WERI-Rb-1 (cell line): ENCODE data around the gene BAZ1B.

Source experiments
- DNase-seq: peaks from one replicate; pipeline ENCODE4 v3.0.0-alpha.2; 2020
- H3K27ac ChIP-seq: fragments of 250-450 bp; sonication (Bioruptor Pico); 2 replicates; pipeline ENCODE4 v1.5.1; 2020; ENCODE audit warnings: mild to moderate bottlenecking, moderate library complexity
- H3K27me3 ChIP-seq: fragments of 250-450 bp; sonication (Bioruptor Pico); 2 replicates; pipeline ENCODE4 v1.5.1; 2021; ENCODE audit warnings: mild to moderate bottlenecking, low read depth, moderate library complexity; ENCODE audit not compliant: insufficient read depth, severe bottlenecking
- H3K36me3 ChIP-seq: fragments of 250-450 bp; sonication (Bioruptor Pico); 2 replicates; pipeline ENCODE4 v1.5.1; 2020; ENCODE audit warnings: mild to moderate bottlenecking, moderate library complexity
- H3K4me3 ChIP-seq: 2 replicates; pipeline ENCODE4 v1.5.1; 2011; ENCODE audit warnings: low read depth, mild to moderate bottlenecking, control low read depth, low read length
- H3K9me3 ChIP-seq: fragments of 250-450 bp; sonication (Bioruptor Pico); 2 replicates; pipeline ENCODE4 v1.5.1; 2021; ENCODE audit warnings: mild to moderate bottlenecking, moderate library complexity; ENCODE audit not compliant: severe bottlenecking
- TF ChIP-seq, protein P1 (sequence below): IDR thresholded peaks from 2 replicates; pipeline ENCODE4 v1.5.1; 2011; ENCODE audit warnings: low read depth, mild to moderate bottlenecking, control low read depth, inconsistent platforms, low read length

BAZ1B gene

DNA sequence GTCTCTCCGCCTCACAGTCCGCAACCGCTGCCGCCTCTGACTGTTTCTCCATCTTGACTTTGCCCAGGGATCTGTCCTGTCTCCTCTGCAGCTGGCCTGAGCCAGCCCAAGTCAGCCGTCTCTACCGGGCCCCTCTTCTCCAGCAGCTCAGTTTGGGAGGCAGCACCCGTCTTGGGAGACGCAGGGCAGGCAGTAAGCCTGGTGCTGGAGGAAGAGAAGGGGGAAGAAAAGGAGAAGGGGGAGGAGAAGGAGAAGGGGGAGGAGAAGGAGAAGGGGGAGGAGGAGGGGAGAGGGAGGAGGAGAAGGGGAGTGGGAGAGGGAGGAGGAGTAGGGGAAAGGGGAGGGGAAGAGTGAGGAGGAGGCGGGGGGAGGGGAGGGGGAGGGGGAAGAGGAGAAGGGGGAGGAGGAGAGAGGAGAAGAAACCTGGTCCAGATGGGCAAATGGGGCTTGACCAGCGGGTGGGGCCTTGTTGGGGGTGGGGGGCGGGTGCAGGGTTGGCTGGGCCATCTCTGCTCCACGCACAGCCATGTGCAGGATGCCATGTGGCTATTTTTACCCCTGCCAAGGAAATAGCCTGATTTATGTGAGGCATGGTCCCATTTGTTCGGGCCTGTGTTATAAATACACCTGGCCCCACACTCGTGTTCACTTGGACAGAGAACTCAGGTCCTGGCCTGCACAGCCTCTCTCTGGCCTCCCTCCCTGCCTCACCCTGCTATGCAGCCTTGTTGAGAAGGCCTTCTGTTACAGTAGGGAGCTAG lies 124.4 kb downstream of the BAZ1B start:
- H3K27ac ChIP-seq: peak overlapping the region; percentile 71
- no peaks in the 10 kb centered on the region for H3K9me3 ChIP-seq
- peak; percentile 30 for DNase-seq
- H3K4me3 ChIP-seq: no peak overlapping the region
- TF ChIP-seq, protein P1, sequence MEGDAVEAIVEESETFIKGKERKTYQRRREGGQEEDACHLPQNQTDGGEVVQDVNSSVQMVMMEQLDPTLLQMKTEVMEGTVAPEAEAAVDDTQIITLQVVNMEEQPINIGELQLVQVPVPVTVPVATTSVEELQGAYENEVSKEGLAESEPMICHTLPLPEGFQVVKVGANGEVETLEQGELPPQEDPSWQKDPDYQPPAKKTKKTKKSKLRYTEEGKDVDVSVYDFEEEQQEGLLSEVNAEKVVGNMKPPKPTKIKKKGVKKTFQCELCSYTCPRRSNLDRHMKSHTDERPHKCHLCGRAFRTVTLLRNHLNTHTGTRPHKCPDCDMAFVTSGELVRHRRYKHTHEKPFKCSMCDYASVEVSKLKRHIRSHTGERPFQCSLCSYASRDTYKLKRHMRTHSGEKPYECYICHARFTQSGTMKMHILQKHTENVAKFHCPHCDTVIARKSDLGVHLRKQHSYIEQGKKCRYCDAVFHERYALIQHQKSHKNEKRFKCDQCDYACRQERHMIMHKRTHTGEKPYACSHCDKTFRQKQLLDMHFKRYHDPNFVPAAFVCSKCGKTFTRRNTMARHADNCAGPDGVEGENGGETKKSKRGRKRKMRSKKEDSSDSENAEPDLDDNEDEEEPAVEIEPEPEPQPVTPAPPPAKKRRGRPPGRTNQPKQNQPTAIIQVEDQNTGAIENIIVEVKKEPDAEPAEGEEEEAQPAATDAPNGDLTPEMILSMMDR: no peak
- no peaks in the 10 kb centered on the region for H3K27me3 ChIP-seq
- no peaks in the 10 kb centered on the region for H3K36me3 ChIP-seq

DNA sequence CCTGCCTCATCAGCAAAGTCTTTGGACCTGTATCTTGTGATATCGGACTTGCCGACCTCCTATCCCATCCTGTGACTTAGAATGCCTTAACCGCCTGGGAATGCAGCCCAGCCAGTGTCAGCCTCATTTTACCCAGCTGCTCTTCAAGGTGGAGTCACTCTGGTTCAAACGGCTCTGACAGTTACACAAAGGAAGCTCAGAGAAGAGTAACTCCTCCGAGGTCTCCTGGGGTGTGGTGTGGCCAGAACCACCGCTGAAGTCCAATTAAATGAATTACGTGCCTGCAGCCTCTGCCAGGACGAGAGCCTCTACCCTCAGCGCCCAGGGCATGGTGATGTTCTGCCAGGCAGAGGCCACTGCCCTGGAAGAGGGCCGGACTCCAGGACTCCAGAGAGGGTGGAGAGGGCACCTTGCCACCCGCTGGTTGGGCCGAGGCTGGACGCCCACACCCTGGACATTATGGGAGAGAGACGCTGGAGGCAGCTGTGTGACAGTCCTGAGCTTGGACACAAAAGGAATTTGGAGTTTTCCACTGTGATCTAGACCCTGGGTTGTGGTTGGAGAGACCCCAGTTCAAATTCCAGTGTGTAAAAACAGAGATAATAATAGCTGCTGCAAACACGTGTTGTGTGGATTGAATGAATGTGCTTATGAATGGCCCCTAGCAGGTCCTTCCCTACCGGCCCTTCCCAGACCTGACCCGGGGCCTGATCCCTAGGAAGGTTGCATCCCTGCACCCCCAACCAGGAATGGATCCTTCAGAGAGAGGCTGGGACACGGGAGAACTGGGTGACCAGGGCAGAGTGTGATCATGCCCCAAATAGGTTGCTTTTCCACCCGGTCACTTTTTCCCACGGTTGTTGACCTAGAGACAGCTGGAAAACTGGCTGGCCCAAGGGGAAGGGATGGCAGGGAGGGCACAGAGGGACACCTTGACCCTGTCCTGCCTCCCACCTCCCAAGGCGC lies 126.3 kb downstream of the BAZ1B start:
- no peak for DNase-seq
- H3K27me3 ChIP-seq: no peaks in the 10 kb centered on the region
- TF ChIP-seq, protein P1: no peak
- no peak overlapping the region for H3K4me3 ChIP-seq
- H3K9me3 ChIP-seq: no peaks in the 10 kb centered on the region
- no peak overlapping the region for H3K27ac ChIP-seq
- H3K36me3 ChIP-seq: no peaks in the 10 kb centered on the region

GRCh38 chr7:73394422-73394821 lies 127.7 kb downstream of the BAZ1B start:
- DNase-seq: no peak
- Histone ChIP-seq H3K36me3 (no peaks in the 10 kb centered on the region), H3K27ac (no peak overlapping the region), H3K27me3 (no peaks in the 10 kb centered on the region), H3K4me3 (no peak overlapping the region), H3K9me3 (no peaks in the 10 kb centered on the region)
- TF ChIP-seq, protein P1: no peak

GRCh38 chr7:73391396-73391795 lies 130.7 kb downstream of the BAZ1B start:
- TF ChIP-seq, protein P1: no peak
- Histone ChIP-seq H3K4me3 (no peak overlapping the region), H3K9me3 (peaks cover 8% of the 10 kb centered on the region), H3K27me3 (no peaks in the 10 kb centered on the region), H3K27ac (no peak overlapping the region), H3K36me3 (no peaks in the 10 kb centered on the region)
- no peak for DNase-seq
